MV-4-11 (cell line): ENCODE measurements around the gene ENDOU.
A peak's percentile ranks its signal among the peaks of the same experiment; 100 is the strongest.

Experiments
- DNase-seq: peaks from one replicate; lab custom pipeline; 2025; lab: John Stamatoyannopoulos, UW

ENDOU gene

GRCh38 chr12:47718531-47718930, 6.8 kb downstream of the ENDOU start:
- no peak for DNase-seq

- peak; percentile 71 for DNase-seq
Measured at GRCh38 chr12:47717443-47718193, 7.7 kb downstream of the ENDOU start.

GRCh38 chr12:47717046-47717442, 8.2 kb downstream of the ENDOU start:
- no peak for DNase-seq

- DNase-seq, result no peak
Measured at GRCh38 chr12:47715877-47716548, 9.3 kb downstream of the ENDOU start.

- peak; percentile 76 for DNase-seq
Measured at GRCh38 chr12:47715393-47715876, 9.9 kb downstream of the ENDOU start.

- DNase-seq, result no peak
Measured at GRCh38 chr12:47714826-47715386, 10.4 kb downstream of the ENDOU start.

- DNase-seq, result no peak
Measured at GRCh38 chr12:47712171-47712570, 13.1 kb downstream of the ENDOU start.

GRCh38 chr12:47711448-47711847, 13.8 kb downstream of the ENDOU start:
- DNase-seq, result no peak

- DNase-seq, result peak; percentile 9
Measured at GRCh38 chr12:47710278-47710677, 15.0 kb downstream of the ENDOU start.

GRCh38 chr12:47709671-47710070, 15.6 kb downstream of the ENDOU start:
- DNase-seq, result peak; percentile 76

- no peak for DNase-seq
Measured at GRCh38 chr12:47709237-47709636, 16.1 kb downstream of the ENDOU start.

GRCh38 chr12:47707905-47708543, 17.3 kb downstream of the ENDOU start:
- peak; percentile 49 for DNase-seq

- DNase-seq, result no peak
Measured at GRCh38 chr12:47707355-47707754, 17.9 kb downstream of the ENDOU start.

GRCh38 chr12:47705566-47706425, 19.5 kb downstream of the ENDOU start, which contains the start of gene RPAP3:
Gene RPAP3, minus strand, starts transcription at chr12:47706030. Its CDS starts 3,190 bp downstream, at chr12:47702840.
- peak; percentile 92 for DNase-seq

- DNase-seq, result no peak
Measured at GRCh38 chr12:47705229-47705565, 20.1 kb downstream of the ENDOU start.

- no peak for DNase-seq
Measured at GRCh38 chr12:47704719-47705118, 20.6 kb downstream of the ENDOU start.

- no peak for DNase-seq
Measured at GRCh38 chr12:47700263-47700662, 25.0 kb downstream of the ENDOU start.

- DNase-seq, result no peak
Measured at GRCh38 chr12:47698631-47699030, 26.7 kb downstream of the ENDOU start.

GRCh38 chr12:47698055-47698454, 27.2 kb downstream of the ENDOU start:
- DNase-seq, result peak; percentile 81

- no peak for DNase-seq
Measured at GRCh38 chr12:47689215-47689614, 36.1 kb downstream of the ENDOU start.

GRCh38 chr12:47687636-47688035, 37.7 kb downstream of the ENDOU start:
- no peak for DNase-seq
